NT2/D1 (cell line): ENCODE measurements around the gene TOP3B.

Source experiments
- DNase-seq: peaks from one replicate; pipeline ENCODE4 v3.0.0-alpha.2; 2011; ENCODE audit warnings: low read depth, low spot score
- H3K27me3 ChIP-seq: 2 replicates; pipeline ENCODE4 v1.6.0; 2011; ENCODE audit warnings: mild to moderate bottlenecking; ENCODE audit not compliant: insufficient read length, insufficient read depth
- H3K36me3 ChIP-seq: 2 replicates; pipeline ENCODE4 v1.6.1; 2011; ENCODE audit warnings: mild to moderate bottlenecking, low read length, mixed read lengths; ENCODE audit not compliant: insufficient read depth, insufficient read length
- H3K4me1 ChIP-seq: 2 replicates; pipeline ENCODE4 v1.5.1; 2011; ENCODE audit not compliant: insufficient read depth, insufficient read length
- H3K4me3 ChIP-seq: 2 replicates; pipeline ENCODE4 v1.5.1; 2011; ENCODE audit warnings: low read depth; ENCODE audit not compliant: insufficient read length
- H3K9ac ChIP-seq: 2 replicates; pipeline ENCODE4 v1.6.0; 2011; ENCODE audit warnings: low read depth; ENCODE audit not compliant: insufficient read length
- H3K9me3 ChIP-seq: 2 replicates; pipeline ENCODE4 v1.5.1; 2011; ENCODE audit warnings: mild to moderate bottlenecking, low read length; ENCODE audit not compliant: insufficient read depth
- SUZ12 ChIP-seq: IDR thresholded peaks from 2 replicates; pipeline ENCODE4 v1.6.1; 2011; ENCODE audit not compliant: insufficient read length, insufficient read depth; ENCODE audit errors: extremely low read depth
- YY1 ChIP-seq: IDR thresholded peaks from 2 replicates; pipeline ENCODE4 v1.6.1; 2011; ENCODE audit not compliant: insufficient read length, insufficient read depth
- ZNF274 ChIP-seq: IDR thresholded peaks from 2 replicates; pipeline ENCODE4 v1.6.1; 2011; ENCODE audit warnings: mild to moderate bottlenecking, low read depth, low read length

The TOP3B gene

DNA sequence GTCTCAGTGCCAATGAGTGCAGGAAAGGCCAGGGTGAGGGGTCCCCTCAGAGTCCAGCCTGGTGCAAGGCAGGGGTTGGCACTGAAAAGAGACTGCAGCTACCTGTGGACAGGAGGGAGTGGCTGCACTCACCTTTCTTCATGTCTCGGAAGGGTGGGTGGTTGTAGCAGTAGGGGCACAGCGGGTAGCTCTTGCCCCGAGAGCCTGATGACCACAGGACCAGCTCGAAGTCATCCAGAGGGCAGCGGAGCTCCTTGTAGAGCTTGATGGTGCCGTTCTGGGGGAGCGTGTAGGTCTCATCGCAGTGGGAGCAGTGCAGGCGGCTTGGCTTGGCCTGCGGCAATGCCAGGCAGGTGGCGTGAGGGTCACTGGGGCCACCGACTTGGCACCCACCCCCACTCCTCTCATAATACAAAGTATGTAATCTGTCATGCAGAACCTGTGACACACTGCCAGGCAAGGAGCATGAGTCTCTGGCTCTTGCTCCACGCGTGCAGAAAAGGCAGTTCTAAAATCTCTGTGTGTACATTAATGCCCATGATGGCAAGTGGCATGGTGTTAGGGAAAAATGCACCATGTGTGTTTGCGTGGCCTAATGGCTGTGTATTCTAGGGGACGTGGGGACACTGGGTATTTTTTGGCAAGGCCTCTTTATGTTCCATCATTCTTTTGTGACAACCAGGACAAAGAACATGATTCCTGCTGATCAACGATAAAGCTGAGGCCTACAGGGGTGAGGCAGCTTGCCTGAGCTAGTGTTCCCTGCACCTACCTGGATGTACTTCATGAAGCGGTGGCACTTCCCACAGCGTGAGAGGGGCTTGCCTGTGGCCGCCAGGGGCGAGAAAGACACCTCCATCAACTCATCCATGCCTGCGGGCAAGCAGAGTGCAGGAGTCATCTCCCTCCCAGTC, 24.0 kb downstream of the TOP3B start:
- Histone ChIP-seq H3K27me3 (no peaks in the 10 kb centered on the region), H3K4me3 (no peak overlapping the region), H3K4me1 (no peaks in the 10 kb centered on the region), H3K36me3 (peaks cover 49% of the 10 kb centered on the region), H3K9me3 (no peaks in the 10 kb centered on the region), H3K9ac (no peak overlapping the region)
- DNase-seq, result no peak
- TF ChIP-seq ZNF274 (no peak), SUZ12 (no peak), YY1 (no peak)

DNA sequence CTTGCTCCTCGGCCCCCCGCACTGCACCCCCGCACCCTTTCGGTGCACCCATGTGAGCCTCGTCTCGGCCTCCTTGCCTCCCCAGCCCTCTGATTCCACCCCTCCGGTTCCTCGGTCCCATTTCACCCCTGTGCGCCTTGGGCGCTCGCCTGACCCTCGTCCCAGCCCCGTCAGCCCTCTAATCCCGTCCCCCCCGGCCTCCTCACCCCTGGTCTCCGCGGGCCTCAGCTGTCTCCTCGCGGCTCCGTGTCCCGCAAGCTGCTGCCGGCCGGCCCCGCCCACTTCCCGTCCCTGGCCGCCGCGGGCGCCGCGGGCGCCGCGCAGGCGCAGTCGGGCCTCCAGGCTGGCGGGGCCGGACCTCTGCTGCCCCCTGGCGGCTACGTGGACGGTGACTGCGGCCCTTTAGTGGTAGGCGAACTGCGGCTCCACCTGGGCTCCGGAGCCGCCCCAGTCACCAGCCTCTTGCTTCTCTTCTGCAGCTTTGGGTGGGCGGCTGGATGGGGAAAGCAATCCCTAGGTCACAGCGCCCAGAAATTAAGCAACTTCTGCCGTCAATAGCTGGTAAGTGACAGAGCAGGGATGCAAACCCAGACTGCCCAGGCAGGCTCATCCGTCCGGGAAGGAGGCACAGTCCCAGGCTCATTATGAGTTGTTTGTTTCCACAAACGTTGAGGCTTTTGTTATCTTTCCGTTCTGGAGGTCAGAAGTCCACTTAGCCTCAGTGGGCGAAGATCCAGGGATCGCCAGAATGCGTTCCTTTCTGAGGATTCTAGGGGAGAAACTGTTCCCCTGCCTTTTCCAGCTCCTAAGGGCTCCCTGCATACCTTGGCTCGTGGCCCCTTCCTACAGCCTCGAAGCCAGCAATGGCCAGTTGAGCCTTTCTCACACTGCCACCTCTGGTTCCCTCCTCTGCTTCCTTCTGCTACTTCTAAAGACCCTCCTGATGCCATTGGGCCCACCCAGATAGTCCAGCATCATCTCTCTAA, 29.7 kb downstream of the TOP3B start, which contains the start of gene PPM1F:
TSS of gene PPM1F (minus strand) at position 263 of the 986 bp plus-strand sequence. CDS start 6,800 bp downstream, outside the sequence.
- peak; percentile 25 for DNase-seq
- Histone ChIP-seq H3K4me1 (peaks cover 2% of the 10 kb centered on the region), H3K4me3 (peak within 1 kb of the TSS; percentile 54), H3K27me3 (peaks cover 12% of the 10 kb centered on the region), H3K9me3 (no peaks in the 10 kb centered on the region; the same call in 1 of the 2 replicates), H3K9ac (peak within 1 kb of the TSS; percentile 83), H3K36me3 (peaks cover 2% of the 10 kb centered on the region)
- TF ChIP-seq YY1 (no peak), ZNF274 (no peak), SUZ12 (no peak)

DNA sequence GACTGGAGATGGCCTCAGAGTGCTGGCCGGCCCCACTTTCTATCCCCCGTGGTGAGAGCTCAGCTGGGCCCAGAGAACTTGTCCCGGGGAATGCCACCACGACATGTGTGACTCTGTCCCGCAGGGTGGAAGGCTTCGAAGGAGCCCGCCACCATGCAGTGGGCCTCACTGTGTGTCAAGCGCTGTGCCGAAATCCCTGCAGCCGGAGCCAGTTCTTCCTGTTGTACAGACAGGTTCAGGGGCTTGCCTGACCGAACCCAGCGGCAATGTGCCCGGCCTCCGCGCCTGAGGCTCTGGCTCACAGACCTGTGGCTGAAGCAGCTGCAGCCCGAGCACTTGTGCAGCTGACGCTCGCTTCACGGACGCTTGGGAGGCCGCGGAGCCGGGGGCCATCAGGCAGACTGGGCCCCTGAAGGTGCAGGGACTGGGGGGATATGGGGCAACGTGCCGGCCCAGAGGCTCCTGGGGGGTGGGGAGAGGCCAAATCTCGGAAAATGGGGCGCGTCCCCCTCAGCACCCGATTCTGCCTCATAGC, 30.6 kb downstream of the TOP3B start:
- Histone ChIP-seq H3K9ac (peak overlapping the region; percentile 83), H3K27me3 (peaks cover 12% of the 10 kb centered on the region), H3K4me3 (peak overlapping the region; percentile 54), H3K4me1 (peaks cover 2% of the 10 kb centered on the region), H3K9me3 (no peaks in the 10 kb centered on the region; the same call in 1 of the 2 replicates), H3K36me3 (peaks cover 2% of the 10 kb centered on the region)
- TF ChIP-seq YY1, result no peak
- no peak for TF ChIP-seq ZNF274
- no peak for TF ChIP-seq SUZ12
- DNase-seq, result no peak

DNA sequence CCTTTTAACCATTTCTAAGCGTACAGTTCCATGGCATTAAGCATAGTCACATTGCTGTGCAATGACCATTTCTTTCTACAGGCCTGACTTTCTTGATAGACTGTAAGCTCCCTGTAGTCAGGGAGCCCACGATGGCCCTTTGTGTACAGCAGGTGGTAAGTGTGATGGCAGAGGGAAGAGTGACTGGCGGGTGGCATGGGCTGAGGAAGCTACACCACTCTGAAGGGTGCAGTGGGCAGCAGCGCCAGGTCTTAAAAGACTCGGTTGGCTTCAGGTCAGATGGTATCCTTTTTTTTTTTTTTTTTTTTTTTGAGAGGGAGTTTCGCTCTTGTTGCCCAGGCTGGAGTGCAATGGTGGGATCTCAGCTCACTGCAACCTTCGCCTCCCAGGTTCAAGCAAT, 31.5 kb downstream of the TOP3B start:
- Histone ChIP-seq H3K4me1 (peaks cover 2% of the 10 kb centered on the region), H3K9ac (no peak overlapping the region), H3K9me3 (no peaks in the 10 kb centered on the region; the same call in 1 of the 2 replicates), H3K27me3 (peaks cover 12% of the 10 kb centered on the region), H3K36me3 (peaks cover 7% of the 10 kb centered on the region), H3K4me3 (no peak overlapping the region)
- TF ChIP-seq YY1 (no peak), ZNF274 (no peak), SUZ12 (no peak)
- no peak for DNase-seq

DNA sequence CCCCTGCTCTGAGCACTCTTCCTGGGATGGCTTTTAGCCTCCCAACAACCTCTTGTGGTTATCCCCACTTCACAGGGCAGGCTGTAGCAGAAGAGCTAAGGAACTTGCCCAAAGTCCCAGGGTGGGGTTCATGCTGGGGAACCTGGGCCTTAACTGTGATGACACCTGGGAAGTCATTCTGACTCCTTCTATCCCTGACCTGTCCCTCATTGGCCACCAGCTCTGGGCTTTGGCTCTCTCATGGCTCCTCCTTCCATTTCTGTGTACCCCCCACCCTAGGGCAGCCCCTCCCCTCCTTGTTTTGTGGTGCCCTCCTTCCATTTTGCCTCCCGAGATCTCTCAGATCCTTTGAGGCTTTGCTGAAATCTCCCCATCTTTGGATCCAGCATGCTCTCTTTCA, 32.6 kb downstream of the TOP3B start:
- no peak overlapping the region for H3K9ac ChIP-seq

DNA sequence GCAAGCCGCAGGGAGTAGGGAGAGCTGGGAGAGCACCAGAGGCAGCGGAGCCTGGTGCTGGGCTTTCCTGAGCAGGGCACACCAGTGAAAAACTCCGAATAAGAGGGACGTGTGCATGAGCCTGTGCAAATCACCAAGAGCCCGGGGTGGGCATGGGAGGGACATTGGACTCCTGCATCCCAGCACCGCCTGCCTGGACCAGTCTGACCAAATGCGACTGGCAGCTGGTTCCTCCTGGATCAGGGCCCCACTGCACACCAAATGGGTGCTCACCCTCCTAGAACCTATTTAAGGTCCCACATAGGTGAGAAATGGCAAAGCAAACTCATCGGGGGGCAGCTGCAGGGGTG, 33.0 kb downstream of the TOP3B start:
- Histone ChIP-seq H3K27me3 (peaks cover 12% of the 10 kb centered on the region), H3K9ac (no peak overlapping the region), H3K4me1 (peaks cover 2% of the 10 kb centered on the region), H3K9me3 (no peaks in the 10 kb centered on the region; the same call in 1 of the 2 replicates), H3K36me3 (peaks cover 22% of the 10 kb centered on the region), H3K4me3 (no peak overlapping the region)
- TF ChIP-seq SUZ12, result no peak
- no peak for TF ChIP-seq YY1
- no peak for TF ChIP-seq ZNF274
- DNase-seq, result no peak

More for the DNA sequence above, 32.6 kb downstream of the TOP3B start:
- peaks cover 12% of the 10 kb centered on the region for H3K27me3 ChIP-seq
- DNase-seq, result no peak
- peaks cover 2% of the 10 kb centered on the region for H3K4me1 ChIP-seq
- no peaks in the 10 kb centered on the region; the same call in 1 of the 2 replicates for H3K9me3 ChIP-seq
- TF ChIP-seq ZNF274 (no peak), YY1 (no peak), SUZ12 (no peak)
- no peak overlapping the region for H3K4me3 ChIP-seq
- H3K36me3 ChIP-seq, result peaks cover 18% of the 10 kb centered on the region
